Activated effector memory CD4-positive, alpha-beta T cell treated with Interleukin-2 at 50 U/mL for 16 hours (primary cell): Measurements from ENCODE around the gene SLC22A2.
"Not testable (repeated sequence)": the region's sequence is repeated elsewhere in the genome, so short reads cannot be mapped to it uniquely, and the experiment has no call there.

Source experiments
- DNase-seq: peaks from one replicate; pipeline ENCODE4 v3.0.0-alpha.2; 2020

The SLC22A2 gene

DNA sequence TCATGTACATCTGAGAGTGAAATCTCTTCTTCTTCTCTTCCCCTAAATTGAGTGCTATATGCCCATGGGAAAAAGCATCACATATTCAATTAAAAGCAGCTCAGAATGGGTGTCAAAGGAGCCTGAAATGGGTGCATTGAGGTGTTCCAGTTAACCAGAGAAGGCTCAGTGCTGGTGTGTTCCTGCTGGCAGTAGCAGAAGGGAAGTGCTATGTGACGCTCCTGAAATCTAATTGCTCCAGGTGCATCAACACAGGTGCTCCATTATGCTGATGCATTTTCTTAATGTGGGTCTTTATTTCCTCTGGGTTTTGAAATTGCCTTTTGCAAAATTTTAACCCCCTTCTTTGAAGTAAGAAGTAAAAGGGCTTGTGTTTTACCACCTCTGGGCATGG lies 17.9 kb downstream of the SLC22A2 start:
- no peak for DNase-seq

DNA sequence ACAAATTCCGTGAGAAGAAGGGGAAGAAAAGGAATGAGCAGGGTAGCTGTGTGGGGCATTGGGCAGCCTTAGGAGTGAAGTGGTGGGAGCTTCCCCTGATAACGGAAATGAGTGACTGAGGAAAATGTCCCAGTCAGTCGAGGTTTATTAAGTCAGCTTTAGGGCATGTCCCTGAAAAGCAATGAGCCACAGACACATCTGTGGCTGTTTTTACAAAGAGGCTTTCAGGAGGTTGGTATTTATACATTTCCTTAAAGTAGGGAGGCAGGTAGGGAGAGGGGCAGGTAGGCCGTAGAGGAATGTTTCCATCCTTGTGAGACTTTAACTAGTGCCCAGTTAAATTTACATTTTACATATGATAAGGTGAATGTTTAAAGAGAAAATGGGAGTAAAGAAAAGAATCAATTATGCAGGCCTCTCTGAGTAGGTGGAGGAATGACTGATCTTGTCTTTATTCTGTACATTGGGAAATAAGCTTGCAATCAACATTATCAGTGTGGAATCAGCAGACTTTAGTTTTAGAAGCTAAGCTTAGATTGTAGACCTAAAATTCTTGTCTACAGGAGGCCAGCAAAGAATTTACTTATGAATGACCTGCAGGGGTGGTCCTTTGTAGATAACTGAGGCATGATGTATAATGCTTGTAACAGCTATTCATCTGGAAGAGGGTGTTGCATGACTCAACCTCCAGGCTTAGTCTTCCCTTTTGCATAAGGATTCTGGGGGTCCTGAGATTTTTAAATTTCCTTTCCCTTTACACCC lies 18.5 kb downstream of the SLC22A2 start:
- no peak for DNase-seq

DNA sequence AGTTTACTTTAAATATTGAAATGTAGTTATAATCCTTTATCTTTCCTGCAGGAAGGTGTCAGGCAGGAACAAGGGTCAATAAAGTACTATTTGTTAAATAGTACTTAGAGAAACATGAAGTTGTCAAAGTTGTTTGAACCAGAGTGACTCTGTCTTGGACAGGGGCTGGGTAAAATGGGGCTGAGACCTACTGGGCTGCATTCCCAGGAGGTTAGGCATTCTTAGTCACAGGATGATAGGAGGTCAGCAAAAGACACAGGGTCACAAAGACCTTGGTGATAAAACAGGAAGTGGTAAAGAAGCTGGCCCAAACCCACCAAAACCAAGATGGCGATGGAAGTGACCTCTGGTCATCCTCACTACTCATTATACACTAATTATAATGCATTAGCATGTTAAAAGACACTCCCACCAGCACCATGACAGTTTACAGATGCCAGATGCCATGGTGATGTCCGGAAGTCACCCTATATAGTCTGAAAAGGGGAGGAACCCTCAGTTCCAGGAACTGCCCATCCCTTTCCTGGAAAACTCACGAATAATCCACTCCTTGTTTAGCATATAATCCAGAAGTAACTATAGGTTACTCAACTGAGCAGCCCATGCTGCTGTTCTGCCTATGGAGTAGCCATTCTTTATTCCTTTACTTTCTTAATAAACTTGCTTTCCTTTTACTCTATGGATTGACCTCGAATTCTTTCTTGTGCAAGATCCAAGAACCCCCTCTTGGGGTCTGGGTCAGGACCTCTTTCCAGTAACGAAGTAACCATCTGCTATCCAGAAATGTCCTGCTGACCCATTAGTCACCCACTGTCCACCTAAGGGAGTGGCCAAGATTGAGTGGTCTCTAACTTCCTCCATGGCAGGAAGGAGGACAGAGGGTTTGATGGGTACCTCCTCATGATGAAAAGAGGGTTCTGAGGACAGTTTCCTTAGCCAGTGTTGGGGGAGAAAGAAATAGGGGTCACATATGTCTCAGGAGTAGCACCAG lies 19.6 kb downstream of the SLC22A2 start:
- DNase-seq, result no peak

DNA sequence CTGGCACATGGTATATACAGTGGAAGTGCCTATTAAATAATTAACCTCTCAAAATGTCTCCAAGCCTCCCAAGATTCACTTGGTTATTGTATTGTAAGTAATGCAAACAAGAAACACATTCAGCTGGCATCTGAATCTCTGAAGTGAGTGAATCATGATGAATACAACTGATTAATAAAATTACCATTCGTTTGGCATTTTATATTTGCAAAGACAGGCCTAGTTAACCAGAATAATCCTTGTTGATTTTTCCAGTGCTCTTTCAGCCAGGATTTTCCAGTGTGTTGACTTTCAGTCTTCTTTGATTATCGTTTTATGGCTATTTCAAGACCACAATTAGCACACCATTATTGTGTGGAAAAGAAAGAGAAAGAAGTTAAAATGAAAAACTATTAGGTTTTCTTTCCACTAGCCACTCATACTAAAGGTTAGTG lies 20.3 kb downstream of the SLC22A2 start:
- no peak for DNase-seq

DNA sequence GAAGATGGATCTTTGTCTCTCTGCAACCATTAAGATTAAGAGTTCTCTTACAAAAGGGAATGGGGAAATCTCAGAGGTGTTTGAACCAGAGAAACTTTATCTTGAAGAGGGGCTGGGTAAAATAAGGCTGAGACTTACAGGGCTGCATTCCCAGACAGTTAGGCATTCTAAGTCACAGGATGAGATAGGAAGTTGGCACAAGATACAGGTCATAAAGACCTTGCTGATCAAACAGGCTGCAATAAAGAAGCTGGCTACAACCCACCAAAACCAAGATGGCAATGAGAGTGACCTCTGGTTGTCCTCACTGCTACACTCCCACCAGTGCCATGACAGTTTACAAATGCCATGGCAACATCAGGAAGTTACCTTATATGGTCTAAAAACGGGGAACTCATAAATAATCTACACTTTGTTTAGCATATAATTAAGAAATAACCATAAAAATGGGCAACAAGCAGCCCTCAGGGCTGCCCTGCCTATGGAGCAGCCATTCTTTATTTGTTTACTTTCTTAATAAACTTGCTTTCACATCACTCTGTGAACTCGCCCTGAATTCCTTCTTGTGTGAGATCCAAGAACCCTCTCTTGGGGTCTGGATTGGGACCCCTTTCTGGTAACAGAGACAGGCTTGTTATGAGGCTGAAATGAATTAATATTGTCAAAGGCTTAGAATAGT lies 20.9 kb downstream of the SLC22A2 start:
- DNase-seq, result not testable (repeated sequence)

DNA sequence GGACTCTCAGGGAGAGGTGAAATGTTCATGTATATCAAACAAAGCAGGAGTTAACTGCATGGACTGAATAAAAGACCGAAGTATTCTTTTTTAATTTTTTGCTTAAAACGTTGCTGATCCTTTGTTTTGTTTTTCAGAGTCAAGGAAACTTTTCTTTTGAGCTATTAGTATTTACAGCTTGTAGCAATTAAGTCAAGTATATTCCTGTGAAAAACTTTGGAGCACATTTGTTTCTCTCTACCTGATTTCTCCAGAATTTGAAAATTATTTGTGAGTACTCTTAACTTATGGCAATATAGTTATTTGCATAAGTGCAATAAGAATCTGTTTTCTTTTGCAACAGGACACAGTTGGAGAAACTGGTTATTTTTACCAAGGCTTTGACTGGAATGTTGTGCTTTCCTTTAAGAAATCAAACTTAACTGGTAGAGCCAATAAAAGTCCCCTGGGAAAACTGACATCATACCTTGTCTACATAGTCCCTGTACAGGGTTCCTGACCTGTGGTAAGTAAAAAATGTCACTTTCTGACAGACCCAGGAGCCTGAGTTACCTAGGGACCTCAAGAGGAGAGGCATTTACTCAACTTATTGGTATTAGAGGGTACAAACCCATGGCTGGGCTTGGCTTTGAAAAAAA lies 22.3 kb downstream of the SLC22A2 start:
- DNase-seq, result not testable (repeated sequence)

DNA sequence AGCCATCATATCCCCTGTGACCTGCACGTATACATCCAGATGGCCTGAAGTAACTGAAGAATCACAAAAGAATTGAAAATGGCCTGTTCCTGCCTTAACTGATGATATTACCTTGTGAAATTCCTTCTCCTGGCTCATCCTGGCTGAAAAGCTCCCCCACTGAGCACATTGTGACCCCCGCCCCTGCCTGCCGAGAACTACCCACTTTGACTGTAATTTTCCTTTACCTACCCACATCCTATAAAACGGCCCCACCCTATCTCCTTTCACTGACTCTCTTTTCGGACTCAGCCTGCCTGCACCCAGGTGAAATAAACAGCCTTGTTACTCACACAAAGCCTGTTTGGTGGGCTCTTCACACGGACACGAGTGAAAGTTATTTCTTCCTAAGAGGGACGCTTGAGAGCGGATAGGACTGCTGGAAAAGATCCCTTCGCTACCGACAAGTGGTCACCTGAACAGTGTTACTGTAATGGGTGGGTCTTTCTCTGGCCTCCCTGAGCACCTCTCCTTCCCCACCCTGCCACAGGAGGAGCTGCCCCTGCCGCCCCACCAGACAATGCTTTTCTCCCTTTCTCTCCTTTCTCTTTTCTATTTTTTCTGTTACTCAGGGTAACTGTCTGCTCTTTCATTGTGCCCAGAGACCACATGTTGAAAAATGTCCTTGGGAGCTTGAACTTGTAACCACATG lies 24.5 kb downstream of the SLC22A2 start:
- not testable (repeated sequence) for DNase-seq

DNA sequence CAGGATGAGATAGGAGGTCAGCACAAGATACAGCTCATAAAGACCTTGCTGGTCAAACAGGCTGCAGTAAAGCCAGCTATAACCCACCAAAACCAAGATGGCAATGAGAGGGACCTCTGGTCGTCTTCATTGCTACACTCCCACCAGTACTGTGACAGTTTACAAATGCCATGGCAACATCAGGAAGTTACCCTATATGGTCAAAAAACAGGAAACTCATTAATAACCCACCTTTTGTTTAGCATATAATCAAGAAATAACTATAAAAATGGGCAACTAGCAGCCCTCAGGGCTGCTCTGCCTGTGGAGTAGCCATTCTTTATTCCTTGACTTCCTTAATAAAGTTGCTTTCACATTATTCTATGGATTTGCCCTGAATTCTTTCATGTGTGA lies 30.9 kb downstream of the SLC22A2 start:
- no peak for DNase-seq

DNA sequence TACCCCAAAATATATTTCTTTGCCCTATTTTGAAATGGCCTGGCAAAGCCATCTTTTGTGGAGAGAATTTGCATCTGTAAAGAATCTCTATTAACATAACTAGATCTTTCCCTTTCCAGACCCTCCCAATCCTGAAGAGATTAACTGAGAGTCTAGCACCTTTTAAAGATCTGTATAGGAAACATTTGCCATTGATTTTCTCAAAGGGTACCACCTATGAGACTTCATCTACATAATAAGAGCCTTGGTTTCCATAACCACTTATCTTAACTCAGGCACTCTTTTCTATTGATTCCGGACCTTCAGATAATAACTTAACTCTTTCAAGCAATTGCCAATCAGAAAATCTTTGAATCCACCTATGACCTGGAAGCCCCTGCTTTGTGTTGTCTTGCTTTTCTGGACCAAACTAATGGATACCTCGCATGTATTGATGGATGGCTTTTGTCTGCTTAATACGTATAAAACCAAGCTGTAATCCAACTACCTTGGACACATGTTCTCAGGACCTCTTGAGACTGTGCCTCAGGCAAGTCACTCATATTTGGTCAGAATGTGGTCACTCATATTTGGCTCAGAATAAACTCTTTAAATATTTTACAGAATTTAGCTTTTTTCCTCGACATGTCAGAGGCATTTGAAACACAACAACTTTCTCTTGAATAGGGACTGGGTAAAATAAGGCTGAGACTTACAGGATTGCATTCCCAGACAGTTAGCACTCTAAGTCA lies 31.4 kb downstream of the SLC22A2 start:
- no peak for DNase-seq

DNA sequence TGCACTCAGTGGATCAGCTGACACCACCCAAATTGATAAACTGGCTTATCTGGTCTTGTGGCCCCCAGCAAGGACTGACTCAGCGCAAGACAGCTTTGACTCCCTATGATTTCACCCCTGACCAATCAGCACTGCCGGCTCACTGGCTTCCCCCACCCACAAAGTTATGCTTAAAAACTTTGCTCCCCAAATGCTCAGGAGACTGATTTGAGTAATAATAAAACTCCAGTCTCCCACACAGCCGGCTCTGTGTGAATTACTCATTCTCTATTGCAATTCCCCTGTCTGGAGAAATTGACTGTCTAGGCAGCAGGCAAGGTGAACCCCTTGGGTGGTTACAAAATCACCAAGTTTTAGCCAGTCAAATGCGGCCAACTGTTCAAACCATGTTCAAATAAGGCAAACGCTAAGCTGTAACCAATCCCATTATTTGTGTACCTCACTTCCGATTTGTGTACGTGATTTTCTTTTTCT lies 32.5 kb downstream of the SLC22A2 start:
- DNase-seq, result no peak

DNA sequence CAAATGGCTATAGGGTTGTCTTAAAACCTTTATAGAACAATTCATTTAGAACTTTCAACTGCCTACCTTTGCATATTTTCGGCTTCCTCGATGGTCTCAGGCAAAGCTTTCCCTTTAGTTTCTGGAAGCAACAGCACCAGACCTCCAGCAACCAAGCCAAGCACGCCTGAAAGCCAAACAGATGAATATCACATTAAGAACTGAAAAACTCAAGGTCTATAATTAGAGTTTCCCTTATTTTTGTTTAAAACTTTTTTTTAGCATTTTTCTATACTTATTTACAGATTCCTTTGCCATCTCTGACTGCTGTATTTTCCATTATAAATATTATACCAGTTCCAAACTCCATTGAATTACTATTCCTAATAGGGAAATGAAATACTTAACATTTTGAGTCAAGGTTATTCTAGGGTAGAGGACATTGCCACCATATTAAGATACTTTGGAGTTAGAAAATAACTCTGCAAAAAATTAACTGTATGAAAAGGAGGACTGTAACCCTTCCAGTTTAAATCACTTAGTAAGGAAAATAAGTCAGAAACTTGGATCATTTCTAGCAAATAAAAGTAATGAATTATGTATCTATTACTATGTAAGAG lies 33.9 kb downstream of the SLC22A2 start:
- DNase-seq, result no peak

DNA sequence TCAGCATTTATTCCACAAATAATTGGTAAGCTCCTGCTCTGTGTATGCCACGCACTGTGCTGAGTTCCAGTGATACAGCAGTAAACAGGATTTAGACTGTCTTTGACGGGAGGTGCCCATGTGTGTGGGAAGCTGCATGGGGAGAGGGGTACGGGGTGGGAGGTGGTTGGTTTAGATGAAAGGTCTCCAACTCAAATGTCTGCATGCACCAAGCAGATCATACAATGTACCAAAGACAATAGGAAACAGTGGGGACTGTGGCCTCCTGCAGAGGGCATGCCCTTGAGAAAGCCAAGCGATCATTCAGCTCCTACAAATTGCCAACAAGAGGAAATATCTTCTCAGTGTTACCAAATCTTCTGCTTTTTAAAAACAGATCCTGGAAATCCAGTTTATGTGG lies 36.1 kb downstream of the SLC22A2 start:
- no peak for DNase-seq

DNA sequence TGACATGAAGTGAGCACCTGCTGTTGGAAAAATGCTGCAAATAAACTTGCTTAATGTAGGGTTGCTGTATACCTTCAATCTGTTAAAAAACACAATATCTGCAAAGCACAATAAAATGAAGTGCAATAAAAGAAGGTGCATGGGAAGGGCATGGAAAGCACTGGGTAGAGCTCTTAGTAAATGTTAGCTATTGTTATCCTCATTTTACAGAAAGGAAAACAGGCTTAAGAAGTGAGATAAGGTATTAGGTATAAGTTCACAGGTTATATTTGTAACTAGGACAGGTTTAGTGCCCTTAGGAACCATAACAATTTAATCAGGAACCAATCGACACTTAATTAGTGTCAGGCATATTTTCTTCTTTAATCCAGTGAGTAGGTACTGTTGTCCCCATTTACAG lies 36.7 kb downstream of the SLC22A2 start:
- DNase-seq, result no peak

DNA sequence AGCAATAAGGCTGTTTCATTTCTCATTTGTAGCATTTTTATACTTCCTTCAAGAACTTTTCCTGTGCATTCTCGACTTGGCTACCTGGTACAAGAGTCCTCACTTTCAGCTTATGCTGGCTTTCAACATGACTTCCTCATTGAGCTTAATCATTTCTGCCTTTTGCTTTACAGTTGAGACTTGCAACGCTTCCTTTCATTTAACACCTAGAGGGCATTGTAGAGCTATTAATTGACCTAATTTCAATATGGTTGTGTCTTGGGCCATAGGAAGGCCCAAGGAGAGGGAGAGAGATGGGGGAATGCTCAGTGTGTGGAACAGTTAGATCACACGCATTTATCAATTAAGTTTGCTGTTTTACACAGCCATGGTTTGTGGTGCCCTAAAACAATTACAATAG lies 37.2 kb downstream of the SLC22A2 start:
- DNase-seq, result no peak

DNA sequence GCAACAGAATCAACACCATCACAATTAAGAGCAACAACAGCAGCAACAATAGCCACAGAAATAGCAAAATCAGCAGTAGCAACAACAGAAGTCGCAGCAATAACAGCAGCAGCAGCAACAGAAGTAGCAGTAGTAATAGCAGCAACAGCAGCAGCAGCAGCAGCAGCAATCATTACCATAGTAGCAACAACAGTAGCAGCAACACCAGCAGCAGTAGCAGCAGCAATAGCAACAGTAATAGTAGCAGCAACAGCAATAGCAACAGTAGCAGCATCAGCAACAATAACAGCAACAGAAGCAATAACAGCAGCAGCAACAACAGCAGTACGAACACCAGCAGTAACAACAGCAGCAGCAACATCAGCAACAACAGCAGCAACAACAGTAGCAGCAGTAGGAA lies 39.8 kb downstream of the SLC22A2 start:
- no peak for DNase-seq

DNA sequence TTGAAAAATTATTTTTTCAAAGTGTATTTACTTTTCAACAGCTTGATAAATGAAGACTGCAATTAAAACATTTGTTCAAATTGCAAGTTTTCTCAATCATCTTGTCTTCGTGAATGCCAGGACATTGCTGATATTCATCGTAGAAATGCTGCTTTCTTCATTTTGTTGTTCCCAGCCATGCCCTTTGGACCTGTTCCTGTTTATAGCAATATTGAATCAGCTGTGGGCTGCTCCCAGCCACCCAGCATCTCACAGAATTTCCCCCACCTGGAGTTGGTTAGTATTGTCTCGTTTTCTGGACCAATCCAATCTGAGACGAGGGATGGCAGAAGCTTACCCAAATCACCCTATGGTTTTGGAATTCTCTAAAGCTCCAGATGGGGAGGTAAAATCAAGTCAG lies 40.8 kb downstream of the SLC22A2 start:
- DNase-seq, result no peak

DNA sequence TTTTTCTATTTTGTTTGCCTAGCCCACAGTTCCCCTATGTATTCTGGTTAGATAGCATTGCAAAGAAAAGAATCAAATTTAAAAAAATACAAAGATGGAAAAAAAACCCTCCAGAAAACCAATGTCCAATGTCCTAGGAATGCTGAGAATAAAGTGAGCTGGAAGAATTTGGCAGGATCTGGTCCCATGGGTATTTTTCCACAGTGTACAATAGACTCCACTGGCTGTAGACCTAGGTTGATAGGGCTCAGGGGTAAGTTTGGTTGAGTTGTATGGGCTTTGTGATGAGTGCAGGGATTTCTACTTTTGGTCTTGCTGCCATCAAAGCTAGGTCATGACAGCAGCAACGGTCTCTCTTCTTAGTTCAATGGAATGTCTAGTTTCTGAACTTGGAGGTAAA lies 41.5 kb downstream of the SLC22A2 start:
- DNase-seq, result no peak

DNA sequence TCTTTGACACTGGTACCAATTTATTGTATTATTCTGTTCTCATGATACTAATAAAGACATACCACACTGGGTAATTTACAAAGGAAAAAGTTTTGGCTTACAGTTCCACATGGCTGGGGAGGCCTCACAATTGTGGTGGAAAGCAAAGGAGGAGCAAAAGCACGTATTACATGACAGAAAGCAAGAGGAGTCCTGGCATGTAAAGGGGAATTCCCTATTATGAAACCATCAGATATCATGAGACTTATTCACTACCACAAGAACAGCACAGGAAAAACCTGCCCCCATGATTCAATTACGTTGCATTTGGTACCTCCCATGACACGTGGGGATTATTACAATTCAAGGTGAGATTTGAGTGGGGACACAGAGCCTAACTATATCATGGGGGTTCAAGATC lies 43.4 kb downstream of the SLC22A2 start:
- no peak for DNase-seq

DNA sequence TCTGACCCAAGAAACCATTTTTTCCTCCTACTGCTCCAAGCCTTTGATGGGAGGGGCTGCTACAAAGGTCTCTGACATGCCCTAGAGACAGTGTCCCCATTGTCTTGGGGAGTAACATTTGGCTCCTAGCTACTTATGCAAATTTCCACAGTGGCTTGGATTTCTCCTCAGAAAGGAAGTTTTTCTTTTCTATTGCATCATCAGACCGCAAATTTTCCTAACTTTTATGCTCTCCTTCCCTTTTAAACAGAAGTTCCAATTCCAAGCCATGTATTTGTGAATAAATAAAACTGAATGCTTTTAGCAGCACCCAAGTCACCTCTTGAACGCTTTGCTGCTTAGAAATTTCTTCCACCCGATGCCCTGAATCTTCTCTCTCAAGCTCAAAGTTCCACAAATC lies 51.0 kb downstream of the SLC22A2 start:
- no peak for DNase-seq

DNA sequence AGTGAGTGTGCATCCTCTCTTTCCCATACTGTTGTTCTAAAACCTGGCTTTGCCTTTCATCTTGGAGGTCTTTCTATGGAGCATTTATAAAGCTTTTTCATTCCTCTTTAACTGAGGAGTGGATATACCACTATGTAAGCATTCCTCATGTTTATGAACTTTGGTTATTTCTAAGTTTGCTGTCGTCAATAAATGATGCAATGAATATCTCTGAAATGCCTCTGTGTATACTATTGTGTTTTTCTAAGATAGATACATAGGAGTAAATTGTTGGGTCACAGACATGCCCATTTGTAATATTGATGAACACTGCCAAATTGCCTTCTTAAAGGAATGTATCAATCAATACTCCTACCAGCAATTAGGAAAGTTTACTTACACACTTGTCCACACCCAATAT lies 53.9 kb downstream of the SLC22A2 start:
- no peak for DNase-seq

DNA sequence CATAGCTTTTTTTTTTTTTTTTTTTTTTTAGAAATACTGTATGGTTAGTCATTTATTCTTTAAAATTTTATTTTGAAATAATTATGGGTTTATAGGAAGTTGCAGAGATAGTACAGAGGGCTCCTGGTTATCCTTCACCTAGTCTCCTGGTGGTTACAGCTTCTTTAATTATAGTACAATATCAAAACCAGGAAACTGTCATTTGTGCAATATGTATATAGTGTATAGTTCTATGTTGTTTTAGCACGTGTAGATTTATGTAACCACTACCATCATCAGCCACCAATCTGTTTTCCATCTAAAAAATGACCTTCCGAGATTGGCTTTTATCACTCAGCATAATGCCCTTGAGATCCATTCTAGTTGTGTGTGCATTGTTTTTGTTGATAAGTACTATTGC lies 54.7 kb downstream of the SLC22A2 start:
- no peak for DNase-seq
